HAP-1 (cell line): ENCODE measurements around the gene TBXA2R.
"Not testable (repeated sequence)": the region's sequence is repeated elsewhere in the genome, so short reads cannot be mapped to it uniquely, and the experiment has no call there.

ENCODE experiments used
- DNase-seq, 2 experiments: peaks; one replicate each; pipeline ENCODE4 v3.0.0-alpha.2; 2016 to 2020; ENCODE audit warnings: low spot score in 2 of 2
- H3K27me3 ChIP-seq: fragments of 250-450 bp; sonication (Bioruptor Pico); 2 replicates; pipeline ENCODE4 v1.5.1; 2020; ENCODE audit warnings: low read depth, mild to moderate bottlenecking, moderate library complexity
- H3K36me3 ChIP-seq: fragments of 250-450 bp; sonication (Bioruptor Pico); replicated peaks from 2 replicates; pipeline ENCODE4 v1.5.1; 2020; ENCODE audit warnings: mild to moderate bottlenecking
- H3K4me1 ChIP-seq: fragments of 250-450 bp; sonication (Bioruptor Pico); 2 replicates; pipeline ENCODE4 v1.5.1; 2020; ENCODE audit warnings: mild to moderate bottlenecking
- H3K4me3 ChIP-seq: fragments of 250-450 bp; sonication (Bioruptor Pico); 2 replicates; pipeline ENCODE4 v1.5.1; 2020; ENCODE audit warnings: mild to moderate bottlenecking, moderate library complexity
- H3K9me3 ChIP-seq: fragments of 250-450 bp; sonication (Bioruptor Pico); 2 replicates; pipeline ENCODE4 v1.5.1; 2020; ENCODE audit warnings: mild to moderate bottlenecking, moderate library complexity
- in situ Hi-C: fragments of 300-500 bp; cut with MboI; formaldehyde crosslinking; loops from 3 replicates; pipeline ENCODE4 v1.14.3; 2020; ENCODE audit warnings: low sequenced_read_pairs, inconsistent platforms, mixed read lengths

TBXA2R gene

GRCh38 chr19:3633559-3633988, 26.9 kb upstream of the TBXA2R start:
- H3K4me3 ChIP-seq: no peak overlapping the region
- no peaks in the 10 kb centered on the region for H3K9me3 ChIP-seq
- in situ Hi-C loops: no loop called here
- H3K36me3 ChIP-seq: no peaks in the 10 kb centered on the region; the same call in none of the 2 replicates
- DNase-seq: no peak
- no peaks in the 10 kb centered on the region for H3K4me1 ChIP-seq
- H3K27me3 ChIP-seq: no peaks in the 10 kb centered on the region

GRCh38 chr19:3632739-3633558, 26.3 kb upstream of the TBXA2R start:
- Histone ChIP-seq H3K4me3 (no peak overlapping the region), H3K27me3 (no peaks in the 10 kb centered on the region), H3K4me1 (no peaks in the 10 kb centered on the region), H3K9me3 (no peaks in the 10 kb centered on the region), H3K36me3 (no peaks in the 10 kb centered on the region; the same call in 1 of the 2 replicates)
- no peak for DNase-seq
- in situ Hi-C loops: no loop called here

- H3K4me3 ChIP-seq: no peak overlapping the region
- H3K4me1 ChIP-seq: peaks cover 3% of the 10 kb centered on the region; the same call in 1 of the 2 replicates
- DNase-seq: no peak
- in situ Hi-C loops: no loop called here
- H3K36me3 ChIP-seq: no peaks in the 10 kb centered on the region; the same call in 1 of the 2 replicates
- no peaks in the 10 kb centered on the region for H3K9me3 ChIP-seq
- no peaks in the 10 kb centered on the region for H3K27me3 ChIP-seq
Observed at GRCh38 chr19:3632098-3632497, 25.4 kb upstream of the TBXA2R start.

GRCh38 chr19:3631053-3631861, 24.6 kb upstream of the TBXA2R start:
- no peaks in the 10 kb centered on the region for H3K9me3 ChIP-seq
- peaks cover 3% of the 10 kb centered on the region for H3K36me3 ChIP-seq
- in situ Hi-C loops: no loop called here
- no peaks in the 10 kb centered on the region for H3K27me3 ChIP-seq
- no peak overlapping the region for H3K4me3 ChIP-seq
- no peak for DNase-seq
- peaks cover 3% of the 10 kb centered on the region; the same call in 1 of the 2 replicates for H3K4me1 ChIP-seq

- H3K9me3 ChIP-seq, H3K4me1 ChIP-seq: not testable (repeated sequence)
Observed at GRCh38 chr19:3628766-3629165, 22.1 kb upstream of the TBXA2R start.

GRCh38 chr19:3627351-3627723, 20.7 kb upstream of the TBXA2R start:
- no peaks in the 10 kb centered on the region for H3K9me3 ChIP-seq
- H3K36me3 ChIP-seq: peaks cover 12% of the 10 kb centered on the region
- in situ Hi-C loops: no loop called here
- H3K27me3 ChIP-seq: no peaks in the 10 kb centered on the region
- peak overlapping the region; percentile 98 for H3K4me3 ChIP-seq
- H3K4me1 ChIP-seq: peaks cover 7% of the 10 kb centered on the region; the same call in 1 of the 2 replicates
- no peak for DNase-seq

More at GRCh38 chr19:3628766-3629165, 22.1 kb upstream of the TBXA2R start:
- in situ Hi-C loops, DNase-seq, H3K27me3 ChIP-seq, H3K4me3 ChIP-seq, H3K36me3 ChIP-seq: not testable (repeated sequence)

- H3K4me3 ChIP-seq: peak within 1 kb of the TSS; percentile 98
- peak; percentile 97 to 100 for DNase-seq
- in situ Hi-C loops: no loop called here
- H3K4me1 ChIP-seq: peaks cover 7% of the 10 kb centered on the region; the same call in 1 of the 2 replicates
- peaks cover 12% of the 10 kb centered on the region for H3K36me3 ChIP-seq
- no peaks in the 10 kb centered on the region for H3K27me3 ChIP-seq
- no peaks in the 10 kb centered on the region for H3K9me3 ChIP-seq
Observed at GRCh38 chr19:3626473-3627350, 20.0 kb upstream of the TBXA2R start, which contains the start of gene CACTIN. Gene CACTIN (minus strand): TSS chr19:3626790. CDS start chr19:3626762, 28 bp downstream.

GRCh38 chr19:3625996-3626472, 19.4 kb upstream of the TBXA2R start:
- Histone ChIP-seq H3K4me3 (peak overlapping the region; percentile 98), H3K4me1 (peaks cover 7% of the 10 kb centered on the region; the same call in 1 of the 2 replicates), H3K9me3 (no peaks in the 10 kb centered on the region), H3K36me3 (peaks cover 17% of the 10 kb centered on the region), H3K27me3 (no peaks in the 10 kb centered on the region)
- no peak for DNase-seq
- in situ Hi-C loops: no loop called here

GRCh38 chr19:3623716-3624115, 17.0 kb upstream of the TBXA2R start:
- H3K4me1 ChIP-seq: peaks cover 7% of the 10 kb centered on the region; the same call in 1 of the 2 replicates
- in situ Hi-C loops: no loop called here
- no peaks in the 10 kb centered on the region for H3K9me3 ChIP-seq
- no peaks in the 10 kb centered on the region for H3K27me3 ChIP-seq
- no peak for DNase-seq
- H3K36me3 ChIP-seq: peaks cover 20% of the 10 kb centered on the region
- H3K4me3 ChIP-seq: no peak overlapping the region

- Histone ChIP-seq H3K36me3 (peaks cover 20% of the 10 kb centered on the region), H3K4me3 (no peak overlapping the region), H3K4me1 (peaks cover 5% of the 10 kb centered on the region; the same call in 1 of the 2 replicates), H3K9me3 (no peaks in the 10 kb centered on the region), H3K27me3 (no peaks in the 10 kb centered on the region)
- DNase-seq: no peak
- in situ Hi-C loops: no loop called here
Observed at GRCh38 chr19:3622224-3622623, 15.5 kb upstream of the TBXA2R start.

- Histone ChIP-seq H3K9me3 (no peaks in the 10 kb centered on the region), H3K4me1 (0 out of 2 replicates have a peak, but pooled peaks cover 3% of the 10 kb centered on the region), H3K36me3 (peaks cover 23% of the 10 kb centered on the region), H3K27me3 (no peaks in the 10 kb centered on the region), H3K4me3 (no peak overlapping the region)
- in situ Hi-C loops: no loop called here
- DNase-seq: no peak
Observed at GRCh38 chr19:3621689-3622088, 15.0 kb upstream of the TBXA2R start.

- no peaks in the 10 kb centered on the region for H3K27me3 ChIP-seq
- no peak overlapping the region for H3K4me3 ChIP-seq
- no peak for DNase-seq
- H3K36me3 ChIP-seq: peaks cover 20% of the 10 kb centered on the region
- no peaks in the 10 kb centered on the region for H3K9me3 ChIP-seq
- in situ Hi-C loops: no loop called here
- 0 out of 2 replicates have a peak, but pooled peaks cover 3% of the 10 kb centered on the region for H3K4me1 ChIP-seq
Observed at GRCh38 chr19:3620817-3621547, 14.3 kb upstream of the TBXA2R start.
